Colonic mucosa (tissue), 4 donors: ENCODE results near the gene HBE1. TPM values are rescaled to one million over a fixed set of nuclear protein-coding genes. Genes with fewer than 3 reads are reported as not detected.

Source experiments
- DNase-seq: peaks from one replicate; pipeline ENCODE4 v3.0.0-alpha.2; 2020
- H3K27ac ChIP-seq: fragments of 200-600 bp; one replicate; pipeline ENCODE4 v1.8.0; 2021
- H3K27me3 ChIP-seq: fragments of 200-600 bp; one replicate; pipeline ENCODE4 v1.8.0; 2021
- H3K36me3 ChIP-seq: fragments of 200-600 bp; one replicate; pipeline ENCODE4 v1.8.0; 2021
- H3K4me1 ChIP-seq: fragments of 200-600 bp; one replicate; pipeline ENCODE4 v1.8.0; 2021; ENCODE audit warnings: mild to moderate bottlenecking
- H3K4me3 ChIP-seq: fragments of 200-600 bp; one replicate; pipeline ENCODE4 v1.8.0; 2021
- H3K9ac ChIP-seq, 2 donors: one replicate each; pipeline ENCODE4 v1.7.0; 2013; ENCODE audit warnings: control low read depth in 2 of 2, low read depth in 2 of 2, low read length in 2 of 2
- H3K9me3 ChIP-seq: fragments of 200-600 bp; one replicate; pipeline ENCODE4 v1.8.0; 2021
- intact Hi-C: fragments of 100-400 bp; cut with DNase I; formaldehyde crosslinking; loops from one replicate; pipeline ENCODE4 v1.14.1; 2022
- total RNA-seq, 2 donors: library from RNA; stranded (reverse); fragmentation: NEBNext Ultra II Directional in 1 of 2; extraction: Animal tissue kit (Norgen Biotek cat#: 25700) in 1 of 2; gene quantifications; one replicate each; pipeline ENCODE4 v1.2.1, GENCODE V29; 2021
- TF ChIP-seq, protein P1 (sequence below): fragments of 200-600 bp; IDR thresholded peaks from one replicate; pipeline ENCODE4 v1.8.0; 2022; ENCODE audit warnings: antibody characterized with exemption, mild to moderate bottlenecking
- donor health status: healthy.
- donor health status: DM: no; HTN: no; CAD: no.
- donor health status: DM: no; HTN: no; CAD: no.

Gene HBE1
- total RNA-seq, 2 donors from 2014 or later, result 4.0 TPM; not detected in 1

GRCh38 chr11:5288108-5288905 is 18.6 kb upstream of the HBE1 start:
- Histone ChIP-seq H3K4me1 (no peaks in the 10 kb centered on the region), H3K9me3 (no peaks in the 10 kb centered on the region), H3K36me3 (no peaks in the 10 kb centered on the region), H3K9ac (no peak overlapping the region), H3K27me3 (no peaks in the 10 kb centered on the region), H3K4me3 (no peak overlapping the region), H3K27ac (no peak overlapping the region)
- intact Hi-C loops, result no loop called here
- TF ChIP-seq, protein P1, sequence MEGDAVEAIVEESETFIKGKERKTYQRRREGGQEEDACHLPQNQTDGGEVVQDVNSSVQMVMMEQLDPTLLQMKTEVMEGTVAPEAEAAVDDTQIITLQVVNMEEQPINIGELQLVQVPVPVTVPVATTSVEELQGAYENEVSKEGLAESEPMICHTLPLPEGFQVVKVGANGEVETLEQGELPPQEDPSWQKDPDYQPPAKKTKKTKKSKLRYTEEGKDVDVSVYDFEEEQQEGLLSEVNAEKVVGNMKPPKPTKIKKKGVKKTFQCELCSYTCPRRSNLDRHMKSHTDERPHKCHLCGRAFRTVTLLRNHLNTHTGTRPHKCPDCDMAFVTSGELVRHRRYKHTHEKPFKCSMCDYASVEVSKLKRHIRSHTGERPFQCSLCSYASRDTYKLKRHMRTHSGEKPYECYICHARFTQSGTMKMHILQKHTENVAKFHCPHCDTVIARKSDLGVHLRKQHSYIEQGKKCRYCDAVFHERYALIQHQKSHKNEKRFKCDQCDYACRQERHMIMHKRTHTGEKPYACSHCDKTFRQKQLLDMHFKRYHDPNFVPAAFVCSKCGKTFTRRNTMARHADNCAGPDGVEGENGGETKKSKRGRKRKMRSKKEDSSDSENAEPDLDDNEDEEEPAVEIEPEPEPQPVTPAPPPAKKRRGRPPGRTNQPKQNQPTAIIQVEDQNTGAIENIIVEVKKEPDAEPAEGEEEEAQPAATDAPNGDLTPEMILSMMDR, result no peak
- DNase-seq, result no peak

GRCh38 chr11:5286901-5287300 is 17.2 kb upstream of the HBE1 start:
- no peaks in the 10 kb centered on the region for H3K9me3 ChIP-seq
- no peaks in the 10 kb centered on the region for H3K4me1 ChIP-seq
- intact Hi-C loops, result no loop called here
- H3K36me3 ChIP-seq, result no peaks in the 10 kb centered on the region
- no peak overlapping the region for H3K9ac ChIP-seq
- no peak overlapping the region for H3K27ac ChIP-seq
- TF ChIP-seq, protein P1, result no peak
- H3K27me3 ChIP-seq, result no peaks in the 10 kb centered on the region
- no peak for DNase-seq
- H3K4me3 ChIP-seq, result no peak overlapping the region

DNA sequence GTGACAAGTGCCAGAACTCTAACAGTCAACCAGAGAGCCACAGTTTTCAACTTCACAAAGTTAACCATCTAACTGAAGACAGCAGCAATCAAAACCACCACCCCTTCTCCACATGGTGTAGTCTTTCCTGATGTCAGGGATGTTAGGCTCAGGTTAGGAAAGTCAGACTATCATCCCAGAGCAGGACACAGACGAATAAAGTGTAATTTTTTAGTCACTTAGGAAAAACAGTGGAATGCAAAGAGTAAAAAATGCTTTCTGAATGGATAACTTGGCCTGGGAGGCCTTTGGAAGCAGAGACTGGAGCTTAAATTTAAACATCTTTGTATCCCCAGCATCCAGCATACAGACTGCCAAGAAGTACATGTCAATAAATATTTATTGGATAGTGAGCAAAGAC is 16.6 kb upstream of the HBE1 start:
- Histone ChIP-seq H3K36me3 (no peaks in the 10 kb centered on the region), H3K27me3 (no peaks in the 10 kb centered on the region), H3K9me3 (no peaks in the 10 kb centered on the region), H3K4me1 (no peaks in the 10 kb centered on the region), H3K9ac (no peak overlapping the region), H3K27ac (no peak overlapping the region), H3K4me3 (no peak overlapping the region)
- no peak for DNase-seq
- intact Hi-C loops, result no loop called here
- TF ChIP-seq, protein P1, result no peak

DNA sequence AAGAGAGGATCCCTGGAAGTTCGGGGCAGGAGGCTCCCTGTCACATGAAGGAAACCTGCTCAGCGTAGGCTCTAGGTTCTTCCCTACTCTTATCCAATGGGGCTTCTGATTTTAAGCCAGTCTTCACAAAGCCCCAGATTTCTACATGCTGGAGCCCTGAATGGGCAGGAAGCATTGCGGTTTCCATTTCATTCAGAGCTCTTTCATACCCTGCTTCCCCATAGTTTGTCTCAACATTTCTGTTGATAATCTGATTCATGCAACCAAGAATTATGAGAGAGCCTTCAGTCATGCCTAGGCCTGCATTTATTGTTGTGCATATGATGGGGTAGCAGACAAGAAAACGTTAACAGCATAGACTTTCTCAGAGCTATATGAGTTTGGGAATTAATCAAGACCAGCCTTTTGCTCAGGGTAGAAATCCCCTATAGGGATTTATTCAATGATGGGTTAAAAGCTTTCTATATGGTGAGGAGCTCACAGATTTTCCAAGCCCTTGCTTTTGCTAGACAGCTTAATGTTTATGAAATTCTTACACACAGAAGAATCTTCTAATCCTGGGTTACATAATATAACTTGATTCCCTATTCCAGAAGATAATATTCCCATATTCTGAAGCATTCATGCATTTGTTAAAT is 16.1 kb upstream of the HBE1 start:
- intact Hi-C loops, result no loop called here
- H3K9me3 ChIP-seq, result no peaks in the 10 kb centered on the region
- H3K36me3 ChIP-seq, result no peaks in the 10 kb centered on the region
- TF ChIP-seq, protein P1, result no peak
- H3K27me3 ChIP-seq, result no peaks in the 10 kb centered on the region
- DNase-seq, result no peak
- no peak overlapping the region for H3K9ac ChIP-seq
- H3K4me3 ChIP-seq, result no peak overlapping the region
- H3K27ac ChIP-seq, result no peak overlapping the region
- H3K4me1 ChIP-seq, result no peaks in the 10 kb centered on the region

DNA sequence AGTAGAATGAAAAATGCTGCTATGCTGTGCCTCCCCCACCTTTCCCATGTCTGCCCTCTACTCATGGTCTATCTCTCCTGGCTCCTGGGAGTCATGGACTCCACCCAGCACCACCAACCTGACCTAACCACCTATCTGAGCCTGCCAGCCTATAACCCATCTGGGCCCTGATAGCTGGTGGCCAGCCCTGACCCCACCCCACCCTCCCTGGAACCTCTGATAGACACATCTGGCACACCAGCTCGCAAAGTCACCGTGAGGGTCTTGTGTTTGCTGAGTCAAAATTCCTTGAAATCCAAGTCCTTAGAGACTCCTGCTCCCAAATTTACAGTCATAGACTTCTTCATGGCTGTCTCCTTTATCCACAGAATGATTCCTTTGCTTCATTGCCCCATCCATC is 14.9 kb upstream of the HBE1 start:
- no peaks in the 10 kb centered on the region for H3K27me3 ChIP-seq
- no peak for DNase-seq
- TF ChIP-seq, protein P1, result no peak
- H3K4me1 ChIP-seq, result no peaks in the 10 kb centered on the region
- no peaks in the 10 kb centered on the region for H3K36me3 ChIP-seq
- H3K9ac ChIP-seq, result no peak overlapping the region
- H3K9me3 ChIP-seq, result no peaks in the 10 kb centered on the region
- H3K27ac ChIP-seq, result no peak overlapping the region
- no peak overlapping the region for H3K4me3 ChIP-seq
- intact Hi-C loops, result no loop called here
